ENCODE measurements around the gene ITGA6.

Gene ITGA6

DNA sequence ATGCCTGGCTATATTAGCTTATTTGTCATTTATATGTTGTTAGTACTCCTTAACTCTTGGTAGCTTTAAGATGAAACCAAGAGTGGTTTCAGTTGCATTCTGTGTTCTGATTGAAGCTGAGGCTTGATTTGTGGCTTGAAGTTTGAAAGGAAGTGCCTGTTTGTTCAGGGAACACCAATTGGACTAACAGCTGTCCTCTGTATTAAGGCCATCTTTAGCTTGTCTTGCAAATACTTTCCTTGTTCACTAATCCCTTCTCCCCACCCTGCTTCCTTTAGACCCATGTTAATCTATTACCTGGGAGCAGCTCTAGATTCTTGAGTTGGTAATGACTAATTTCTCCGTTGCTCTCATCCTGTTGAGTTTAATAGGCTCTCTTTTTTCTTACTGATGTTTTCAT lies 13.4 kb downstream of the ITGA6 start:
- DNase-seq (ENCODE audit: low spot score): no peak

DNA sequence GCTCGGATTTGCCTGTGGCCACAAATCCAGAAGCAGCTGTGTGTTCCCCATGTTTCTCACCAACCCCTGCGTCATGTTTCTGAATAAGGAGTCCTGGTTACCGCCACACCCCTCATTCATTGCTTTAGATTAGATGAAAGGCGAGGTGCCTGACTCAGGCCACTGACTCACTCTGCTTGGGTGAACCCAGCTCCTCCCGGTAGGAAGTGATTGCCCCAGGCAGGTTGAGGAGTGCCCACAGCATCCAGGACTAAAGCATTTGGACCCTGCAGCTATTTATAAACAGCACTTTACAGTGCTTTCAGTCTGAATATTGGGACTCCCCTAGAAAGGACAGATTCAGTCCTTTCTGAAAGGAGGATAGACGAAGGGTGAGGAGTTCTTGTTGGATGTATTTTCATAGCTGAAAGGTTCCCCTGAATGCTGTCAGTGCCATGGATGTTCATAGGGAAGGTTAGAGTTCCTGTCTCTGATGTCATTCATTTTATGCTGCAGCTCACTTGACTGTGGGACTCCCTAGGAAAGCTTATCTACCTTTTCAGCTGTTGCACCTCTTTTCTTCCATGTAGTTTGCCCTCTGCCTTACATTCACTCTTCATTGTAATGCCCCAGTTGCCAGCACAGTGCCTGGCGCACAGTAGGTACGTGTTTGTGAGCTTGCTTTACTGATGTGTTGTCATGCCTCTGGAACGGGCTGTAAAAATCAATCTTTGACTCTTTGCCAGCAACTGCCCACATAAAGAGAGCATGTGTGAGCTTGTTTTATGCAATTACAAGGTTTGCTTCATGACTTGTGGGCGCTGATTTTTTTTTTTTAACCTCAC lies 14.9 kb downstream of the ITGA6 start:
- peak; percentile 54 for DNase-seq (ENCODE audit: low spot score)

DNA sequence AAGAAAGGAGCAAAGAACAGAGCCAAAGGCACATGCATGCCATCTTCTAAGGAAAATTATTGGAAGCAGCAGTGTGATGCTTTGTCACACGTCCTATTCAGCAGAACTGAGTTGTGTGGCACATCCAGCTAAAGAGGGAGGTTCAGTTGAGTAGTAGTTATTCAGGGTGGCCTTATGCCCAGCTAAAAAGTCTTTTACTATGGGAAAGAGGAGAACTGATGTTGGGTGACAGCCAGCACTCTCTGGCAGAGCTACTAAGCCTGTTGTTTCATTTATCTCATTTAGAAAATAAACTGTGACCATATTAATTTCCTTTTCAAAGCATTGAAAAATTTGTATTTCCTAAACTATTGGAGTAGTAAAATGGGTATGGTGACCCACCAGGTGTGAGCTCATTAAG lies 18.5 kb downstream of the ITGA6 start:
- DNase-seq (ENCODE audit: low spot score): no peak

DNA sequence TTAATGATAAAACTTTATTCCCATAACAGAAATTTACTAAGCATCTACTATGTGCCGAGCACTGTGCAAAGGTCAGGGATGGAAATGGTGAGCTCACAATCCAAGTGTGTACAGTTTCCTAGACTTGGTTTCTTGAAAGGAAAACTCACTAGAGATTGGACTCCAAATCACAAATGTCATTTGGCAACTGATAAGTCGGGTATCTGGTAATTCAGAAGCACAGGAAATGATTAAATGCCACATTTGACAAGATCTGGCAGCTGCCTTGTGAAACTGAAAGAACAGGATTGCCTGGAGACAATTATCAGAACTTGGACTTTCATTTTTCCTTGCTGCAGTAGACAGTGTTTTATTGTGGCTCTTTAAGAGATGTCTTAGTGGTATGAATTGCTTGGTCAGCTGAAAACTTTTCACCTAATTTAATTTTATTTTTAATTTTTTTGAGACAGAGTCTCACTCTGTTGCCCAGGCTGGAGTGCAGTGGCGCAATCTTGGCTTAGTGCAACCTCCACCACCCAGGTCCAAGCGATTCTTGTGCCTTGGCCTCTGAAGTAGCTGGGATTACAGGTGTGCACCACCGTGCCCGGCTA lies 19.2 kb downstream of the ITGA6 start:
- peak; percentile 25 for DNase-seq (ENCODE audit: low spot score)

DNA sequence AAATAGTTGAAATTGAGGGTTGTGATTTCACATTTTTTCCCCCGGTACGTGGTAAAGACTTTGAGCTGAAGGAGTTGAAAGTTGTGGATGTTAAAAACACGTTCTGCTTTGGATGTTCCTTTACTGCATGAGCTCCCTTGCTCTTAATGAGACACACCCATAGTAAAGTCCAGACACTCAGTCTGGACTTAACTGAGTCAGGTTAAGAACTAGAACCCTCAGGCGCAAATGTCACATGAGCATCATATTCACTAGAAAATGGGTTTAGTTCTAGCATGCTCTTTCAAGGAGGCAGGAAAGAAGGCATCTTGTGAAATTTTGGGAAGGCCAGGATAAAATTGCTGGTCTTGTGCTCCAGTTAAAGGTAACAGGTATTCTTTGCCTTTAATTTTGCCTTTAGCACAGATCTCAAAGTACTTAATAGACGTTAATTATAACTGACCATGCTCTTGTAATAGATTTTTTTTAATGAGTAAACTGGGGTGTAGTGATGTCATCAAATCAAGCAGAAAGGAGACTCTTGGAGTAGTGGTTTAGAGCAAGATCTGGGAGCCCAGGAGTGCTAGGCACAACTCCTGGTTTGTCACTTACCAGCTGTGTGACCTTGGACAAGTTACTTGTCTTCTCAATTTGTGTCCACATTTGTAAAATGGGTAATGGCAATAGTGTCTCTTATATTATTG lies 20.6 kb downstream of the ITGA6 start:
- no peak for DNase-seq (ENCODE audit: low spot score)

DNA sequence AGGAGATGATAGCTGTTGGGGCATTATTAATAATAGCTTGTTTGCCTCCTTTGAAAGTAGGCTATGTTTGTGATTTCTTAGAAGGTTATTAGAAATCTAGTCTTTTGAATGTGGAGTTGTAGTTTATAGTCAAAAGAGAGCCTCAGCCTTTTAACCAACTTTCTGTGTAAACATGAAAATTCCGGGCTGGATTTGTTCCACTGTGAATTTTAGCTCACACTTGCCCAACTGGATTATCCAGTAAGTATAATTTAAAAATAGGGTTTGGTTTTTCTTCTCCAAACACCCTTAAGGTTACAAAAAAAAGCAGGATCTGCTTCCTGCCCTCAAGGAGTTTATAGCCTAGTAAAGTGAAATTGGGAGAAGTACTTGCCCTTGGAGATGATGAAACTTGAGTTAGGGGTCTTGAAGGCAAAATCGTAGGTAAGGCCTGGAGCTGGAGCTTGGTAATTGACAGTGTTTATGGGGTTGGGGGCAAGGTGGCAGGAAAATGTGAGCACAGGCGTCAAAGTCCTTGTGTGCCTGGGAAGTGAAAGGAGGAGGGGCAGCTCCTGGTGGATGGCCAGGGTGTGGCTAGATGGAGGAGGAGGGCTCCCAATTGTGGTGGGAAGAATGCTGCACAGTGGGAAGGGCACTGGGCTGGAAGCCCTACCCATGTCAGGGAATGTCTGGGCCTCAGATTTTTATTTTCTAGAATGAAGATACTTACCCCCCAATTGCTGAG lies 21.3 kb downstream of the ITGA6 start:
- DNase-seq (ENCODE audit: low spot score): no peak

DNA sequence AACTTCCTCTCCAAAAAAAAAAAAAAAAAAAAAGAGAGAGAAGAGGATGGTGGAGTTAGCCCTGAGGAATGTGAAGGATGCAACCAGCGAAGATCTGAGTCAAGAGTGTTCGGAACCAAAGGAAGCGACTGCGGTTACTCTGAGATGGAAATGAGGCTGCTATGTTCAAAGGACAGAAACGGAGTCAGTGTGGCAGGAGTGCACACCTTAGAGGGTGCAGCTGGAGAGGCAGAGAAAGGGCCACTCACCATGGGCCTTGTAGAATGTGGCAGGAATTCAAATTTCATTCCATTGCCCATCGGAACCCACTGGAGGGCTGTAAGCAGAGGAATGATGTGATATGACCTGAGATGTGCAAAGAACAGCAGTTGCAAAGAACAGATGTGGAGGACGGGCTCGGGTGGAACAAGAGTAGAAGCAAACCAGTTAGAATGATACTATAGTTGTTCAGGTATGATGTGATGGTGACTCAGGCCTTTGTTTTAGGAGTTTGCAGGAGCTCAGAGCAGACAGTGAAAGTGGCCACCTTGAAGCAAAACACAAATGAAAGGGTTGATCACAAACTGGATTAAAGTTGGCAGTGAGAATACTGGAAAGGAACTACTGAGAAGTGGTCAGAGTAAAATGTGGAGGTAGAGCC lies 22.6 kb downstream of the ITGA6 start:
- DNase-seq (ENCODE audit: low spot score): no peak

DNA sequence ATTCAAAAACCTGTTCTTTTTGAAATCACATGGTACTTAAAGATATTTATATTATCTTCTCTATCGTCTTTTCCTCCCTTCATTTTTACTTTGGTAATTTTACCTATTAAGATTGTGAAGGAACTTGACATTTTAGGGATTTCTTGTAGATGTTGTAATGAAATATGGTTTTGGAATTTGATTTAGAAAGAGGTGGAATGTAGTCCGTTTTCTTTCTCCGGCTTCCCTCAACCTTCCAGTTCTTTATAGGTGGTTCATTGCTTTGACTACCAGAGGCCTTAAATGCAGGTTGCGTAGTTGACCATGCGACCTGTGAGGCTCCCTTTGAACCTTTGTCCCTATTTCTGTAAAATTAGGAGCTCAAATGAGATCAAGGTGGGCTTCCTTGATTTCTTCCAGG lies 24.5 kb downstream of the ITGA6 start:
- no peak for DNase-seq (ENCODE audit: low spot score)

DNA sequence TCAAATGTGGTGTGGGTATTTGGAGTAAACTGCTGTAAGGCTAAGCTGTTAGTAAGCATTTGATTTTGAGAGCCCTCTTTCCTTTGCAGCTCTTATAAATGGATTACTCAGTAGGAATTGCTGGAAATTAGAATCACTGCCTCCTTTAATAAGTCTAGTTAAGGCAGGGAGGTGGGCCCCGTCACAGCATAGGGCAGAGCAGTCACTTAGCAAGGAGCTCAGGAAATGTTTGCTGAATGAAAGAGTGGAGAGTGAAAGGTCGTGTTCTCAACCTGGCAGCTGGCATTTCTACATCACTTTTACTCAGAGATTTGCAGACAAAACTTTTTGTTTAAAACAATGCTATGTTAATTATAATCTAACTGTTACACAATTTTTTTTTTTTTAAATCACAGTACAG lies 25.5 kb downstream of the ITGA6 start:
- DNase-seq (ENCODE audit: low spot score): no peak

DNA sequence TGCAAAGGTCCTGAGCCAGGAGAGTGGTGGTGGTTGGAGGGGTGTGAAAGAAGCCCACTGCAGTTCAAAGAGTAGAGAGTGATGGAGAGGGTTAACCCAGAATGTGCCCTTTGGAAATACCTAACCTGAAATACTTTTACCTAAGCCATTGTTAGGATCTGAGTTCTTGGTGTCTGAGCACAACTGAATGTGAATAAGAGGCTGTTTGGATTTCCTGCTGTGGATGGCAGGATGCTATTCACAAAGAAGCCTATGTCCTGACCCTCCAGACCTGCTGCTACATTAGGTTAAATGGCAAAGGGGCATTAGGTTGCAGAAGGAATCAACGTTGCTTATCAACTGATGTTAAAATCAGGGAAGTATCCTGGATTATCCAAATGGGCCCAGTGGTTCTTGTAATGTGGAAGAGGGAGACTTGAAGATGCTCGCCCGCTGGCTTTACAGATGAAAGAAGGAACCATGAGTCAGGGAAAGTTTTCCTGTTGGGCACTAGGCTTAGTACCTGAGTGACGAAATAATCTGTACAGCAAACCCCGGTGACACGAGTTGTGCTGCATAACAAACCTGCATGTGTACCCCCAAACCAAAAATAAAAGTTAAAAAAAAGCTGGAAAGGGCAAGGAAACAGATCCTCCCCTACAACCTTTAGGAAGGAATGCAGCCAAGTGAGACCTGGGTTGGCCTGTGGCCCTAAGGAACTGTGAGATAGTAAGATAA lies 27.2 kb downstream of the ITGA6 start:
- DNase-seq (ENCODE audit: low spot score): no peak

DNA sequence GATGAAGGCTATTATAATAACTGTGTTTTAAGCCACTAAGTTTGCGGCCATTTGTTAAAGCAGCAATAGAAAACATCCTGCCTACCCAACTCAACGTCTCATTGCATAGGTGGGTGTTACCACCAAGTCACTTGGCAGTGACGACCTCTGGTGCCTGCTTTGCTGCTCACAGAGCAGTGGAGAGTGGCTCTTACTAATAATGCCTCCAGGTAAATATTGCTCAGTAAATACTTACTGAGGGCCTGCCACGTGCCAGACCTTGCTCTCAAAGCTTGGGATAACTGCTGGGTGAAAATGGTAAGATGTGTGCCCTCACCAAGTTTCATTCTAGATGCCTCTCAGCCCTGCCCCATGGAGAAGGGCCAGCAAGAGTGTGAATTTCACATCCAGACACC lies 27.7 kb downstream of the ITGA6 start:
- no peak for DNase-seq (ENCODE audit: low spot score)

DNA sequence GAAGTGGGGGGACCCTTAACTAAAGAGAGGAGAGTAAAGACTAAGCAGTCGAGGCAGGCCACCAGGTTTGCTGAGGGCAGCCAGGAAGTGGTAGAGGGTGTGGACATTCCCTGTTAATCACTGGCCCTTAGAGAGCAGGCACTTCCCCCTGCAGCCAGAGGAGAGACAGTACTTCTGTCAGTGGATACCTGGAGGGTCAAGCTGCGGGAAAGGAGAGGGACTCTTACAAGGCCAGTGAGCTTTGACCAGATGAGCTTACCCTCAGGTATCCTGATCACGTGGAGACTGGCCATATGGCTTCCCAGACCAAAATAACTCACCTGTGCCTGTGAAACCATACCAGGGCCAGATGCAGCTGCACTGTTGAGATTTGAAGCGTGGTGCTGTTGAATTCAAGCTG lies 28.6 kb downstream of the ITGA6 start:
- no peak for DNase-seq (ENCODE audit: low spot score)

DNA sequence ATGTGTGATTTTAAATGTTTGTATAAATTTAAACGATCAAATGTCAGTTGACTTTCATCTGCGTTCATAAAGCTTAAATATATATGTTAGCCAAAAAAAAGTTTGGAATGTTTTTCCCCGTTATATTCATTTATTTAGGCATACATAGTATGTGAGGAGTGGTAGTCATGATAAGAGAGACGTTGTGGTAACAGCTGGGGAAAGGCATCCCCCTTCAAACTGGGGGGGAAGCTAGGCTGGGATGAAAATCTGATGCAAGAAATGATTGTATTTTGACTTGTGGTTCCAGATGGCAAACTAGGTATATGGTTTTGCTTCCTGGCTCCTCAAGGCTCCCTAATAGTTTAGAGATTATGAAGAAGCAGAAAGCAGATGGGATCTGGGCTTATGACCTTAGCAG lies 30.1 kb downstream of the ITGA6 start:
- no peak for DNase-seq (ENCODE audit: low spot score)

DNA sequence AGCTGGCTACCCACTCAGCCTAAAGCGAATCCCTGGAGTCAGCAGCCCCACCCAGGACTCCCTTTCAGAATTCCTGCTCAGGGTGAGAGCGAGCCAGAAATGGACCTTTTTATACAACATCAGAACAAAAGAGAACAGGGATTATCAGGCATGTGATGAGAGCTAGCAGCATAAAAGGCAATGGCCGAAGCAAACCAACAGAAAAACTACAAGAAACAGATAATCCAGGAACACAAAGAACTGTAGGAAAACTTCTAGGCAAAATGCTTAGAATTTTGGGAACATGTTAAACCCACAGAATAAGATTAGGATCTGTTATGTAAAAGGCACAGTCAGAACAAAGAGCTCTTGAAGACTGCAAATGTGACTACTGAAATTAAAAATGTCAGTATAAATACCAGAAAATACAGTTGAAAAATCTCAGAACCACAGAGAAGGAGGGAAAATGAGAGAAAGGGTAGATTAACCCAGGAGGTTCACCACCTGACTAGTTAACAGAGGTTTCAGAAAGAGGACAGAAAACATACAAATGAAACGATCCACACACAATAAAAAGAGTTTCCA lies 31.3 kb downstream of the ITGA6 start:
- DNase-seq (ENCODE audit: low spot score): no peak

DNA sequence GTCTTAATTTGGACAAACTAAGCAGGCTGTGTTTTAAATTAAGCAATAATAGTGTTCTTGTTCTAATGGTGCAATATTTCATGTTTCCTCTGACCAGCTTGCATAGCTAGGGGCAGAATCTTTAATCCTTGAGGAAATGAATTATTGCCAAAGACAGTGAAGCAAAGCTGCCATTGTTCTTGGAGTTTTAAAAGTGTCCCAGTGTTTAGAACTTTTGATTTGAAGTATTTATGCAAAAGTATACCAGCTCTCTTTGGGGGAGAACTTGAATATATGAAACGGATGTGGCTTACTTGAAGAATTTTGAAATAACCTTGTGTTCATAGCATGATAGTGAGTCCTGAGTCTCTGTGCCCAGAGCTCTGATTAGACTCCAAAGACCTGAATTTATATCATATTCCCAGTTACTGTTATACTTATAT lies 33.4 kb downstream of the ITGA6 start:
- no peak for DNase-seq (ENCODE audit: low spot score)

DNA sequence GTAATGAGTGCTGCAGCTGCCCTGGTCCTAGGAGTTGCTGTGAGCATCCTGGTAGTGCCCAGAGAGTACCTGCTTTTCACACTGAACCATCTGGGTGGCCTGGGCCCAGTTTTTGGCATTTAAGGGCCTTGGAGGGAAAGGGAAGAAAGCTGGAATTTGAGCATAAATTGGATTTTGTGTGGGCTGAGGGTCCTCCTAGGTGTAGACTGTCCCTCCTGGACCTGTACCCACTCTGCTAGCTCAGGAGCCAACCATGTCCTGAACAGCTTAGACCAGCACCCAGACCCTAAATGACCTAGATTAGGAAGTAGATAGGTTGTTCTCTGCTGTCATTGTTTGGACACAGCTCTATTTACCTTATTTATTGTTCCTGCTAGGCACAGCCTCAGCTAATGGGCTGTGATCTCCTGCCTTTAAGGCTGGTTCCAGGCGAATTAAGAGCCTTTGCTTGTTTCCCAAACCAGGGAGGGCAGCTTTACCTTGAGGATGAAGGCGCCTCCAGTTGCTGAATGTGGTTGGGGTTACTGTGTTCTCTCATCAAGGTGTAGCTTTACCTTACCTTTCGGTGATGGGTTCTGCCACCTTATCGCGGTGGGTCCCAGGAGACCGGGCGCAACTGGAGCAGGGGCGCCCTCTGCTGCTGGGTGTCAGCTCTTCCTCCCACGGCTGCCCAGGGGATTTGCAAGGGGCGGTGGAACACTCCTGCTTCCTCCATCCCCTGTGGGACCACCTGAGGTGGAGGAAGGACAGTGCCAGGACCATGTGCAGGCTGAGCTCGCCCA lies 34.4 kb downstream of the ITGA6 start:
- peak; percentile 79 for DNase-seq (ENCODE audit: low spot score)

DNA sequence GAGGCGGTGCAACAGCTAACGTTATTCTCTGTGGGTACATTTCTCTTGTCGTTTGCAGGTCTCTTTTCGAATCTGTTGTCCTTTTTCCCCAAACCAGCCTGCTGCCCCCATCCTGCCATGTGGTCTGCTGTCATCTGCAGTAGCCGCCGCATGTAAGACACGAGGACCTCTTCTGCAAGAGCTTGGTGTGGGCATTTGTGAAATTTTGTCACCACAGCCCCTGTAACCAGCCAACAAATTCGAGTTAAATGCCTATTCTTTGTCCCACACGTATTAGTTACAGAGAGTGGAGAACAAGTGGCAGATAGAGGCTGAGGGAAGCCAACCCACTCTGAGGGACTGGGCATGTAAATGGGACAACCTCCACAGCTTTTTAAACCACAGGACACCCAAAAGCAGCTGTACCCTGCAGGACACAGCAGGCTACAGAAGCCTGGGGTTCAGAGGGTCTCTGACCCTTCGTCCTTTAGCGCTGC lies 35.0 kb downstream of the ITGA6 start:
- DNase-seq (ENCODE audit: low spot score): peak; percentile 12

DNA sequence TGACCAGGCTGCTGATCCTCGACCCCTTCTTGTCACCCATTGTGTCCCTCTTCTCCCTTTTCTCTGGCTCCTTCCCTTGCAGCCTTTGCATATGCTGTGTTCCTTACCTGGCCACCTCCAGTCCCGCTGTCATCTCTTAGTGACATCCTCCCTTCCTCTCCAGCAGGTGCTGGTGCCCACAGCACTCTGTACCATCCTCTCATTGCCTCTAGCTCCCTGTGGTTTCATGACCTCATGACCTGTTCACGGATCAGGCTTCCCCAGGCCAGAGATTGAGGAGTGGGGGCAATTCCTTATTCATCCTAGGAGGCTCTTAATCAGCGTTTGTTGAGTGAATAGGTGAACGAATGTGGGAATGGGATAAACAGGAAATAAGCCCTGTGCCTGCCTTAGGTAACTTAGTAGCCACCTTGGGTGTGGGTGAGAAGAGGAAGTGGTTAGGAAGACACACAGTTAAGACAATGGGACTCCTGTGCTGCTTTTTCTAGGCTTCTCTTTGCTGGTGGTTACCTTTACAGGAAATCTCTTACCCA lies 35.5 kb downstream of the ITGA6 start:
- DNase-seq (ENCODE audit: low spot score): peak; percentile 65

DNA sequence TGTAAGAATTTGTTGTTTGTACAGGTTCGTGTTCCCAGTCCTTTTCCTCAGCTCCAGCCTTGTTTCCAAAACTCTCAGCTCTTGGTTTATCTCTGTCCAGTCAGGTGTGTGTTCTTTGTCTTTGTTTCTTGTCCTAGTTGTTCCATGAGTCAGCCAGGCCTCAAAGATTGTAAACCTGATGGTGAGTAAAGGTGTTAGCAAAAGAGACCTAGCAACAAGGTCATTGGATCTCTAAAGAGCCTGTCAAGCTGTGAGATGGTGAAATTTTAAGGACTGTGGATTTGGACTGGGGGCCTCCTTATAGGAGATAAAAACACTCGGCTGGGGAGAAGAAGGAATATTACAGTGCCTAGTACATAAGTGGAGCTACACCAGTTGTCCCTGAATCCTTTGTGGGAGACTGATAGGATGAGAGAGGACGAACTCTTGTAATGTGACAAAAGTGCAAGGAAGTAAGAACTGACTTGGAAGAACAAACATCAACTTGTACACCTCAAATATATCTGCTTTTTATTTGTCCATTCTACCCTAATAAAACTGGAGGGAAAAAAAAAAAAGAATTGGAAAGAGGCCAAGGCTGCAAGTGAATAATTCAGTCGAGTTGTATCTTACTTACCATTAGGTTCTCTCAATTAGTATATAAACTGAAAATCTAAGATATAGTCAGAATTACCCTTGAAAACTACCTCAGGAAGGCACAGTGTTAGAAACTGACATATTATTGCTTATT lies 37.2 kb downstream of the ITGA6 start:
- DNase-seq (ENCODE audit: low spot score): no peak

Measured in CD4-positive, alpha-beta T cell treated with Interleukin-15 for 4 hours (primary cell).